ENCODE results near the gene CHRNA7. TPM values are rescaled to one million over a fixed set of nuclear protein-coding genes. Genes with fewer than 3 reads are reported as not detected.

The CHRNA7 gene
- total and polyA plus RNA-seq, 10 of the 15 experiments (the other 5 are each of a cell fraction or from before 2014, with no cell fraction given): 0.06 to 0.15 (median 0.12) TPM; not detected in 7

GRCh38 chr15:31985607-31986006 is 44.7 kb upstream of the CHRNA7 start:
- POLR2A ChIA-PET: no interaction called here
- RAD21 ChIA-PET (ENCODE audit: unreplicated experiment): no interaction called here
- no TSS peak for BruUV-seq (replicated peaks)
- 0% methylated on average over 4 of the region's 4 CpGs for WGBS (ENCODE audit: insufficient coverage, insufficient replicate concordance, low lambda C conversion rate, missing lambda C conversion rate)
- in situ Hi-C loops (cut with MboI) (no loop called here), intact Hi-C loops (cut with micrococcal nuclease; ENCODE audit: unreplicated experiment) (no loop called here)
- H3K4me1 ChIP-seq (ENCODE audit: control insufficient read depth, insufficient read depth, low read length): no peaks in the 10 kb centered on the region
- no peak overlapping the region for H3K9ac ChIP-seq (ENCODE audit: control insufficient read depth, insufficient read depth, low read length)
- no peaks in the 10 kb centered on the region for H3K27me3 ChIP-seq (replicated peaks in 1 of 2; ENCODE audit: control insufficient read depth in 2 of 2, insufficient read depth in 2 of 2, low read length in 1 of 2)
- TF ChIP-seq KLF5 (IDR thresholded peaks at IDR 0.05; ENCODE audit: partially characterized antibody) (no peak), RB1 (IDR thresholded peaks at IDR 0.05; ENCODE audit: borderline replicate concordance) (no peak), SMC3 (IDR thresholded peaks at IDR 0.05; ENCODE audit: borderline replicate concordance, low read length) (no peak), EGR1 (IDR thresholded peaks at IDR 0.05; ENCODE audit: borderline replicate concordance in 1 of 2, low read depth in 2 of 2, low read length in 2 of 2) (no peak), USF2 (IDR thresholded peaks at IDR 0.05; ENCODE audit: borderline replicate concordance, low read depth, low read length) (no peak), USF1 (IDR thresholded peaks at IDR 0.05; ENCODE audit: borderline replicate concordance, extremely low read length, insufficient read depth, low read depth, low read length) (no peak), POU2F2 (IDR thresholded peaks at IDR 0.05; ENCODE audit: borderline replicate concordance, low read depth, low read length) (no peak), PBX3 (IDR thresholded peaks at IDR 0.05; ENCODE audit: insufficient replicate concordance, low read depth, low read length) (no peak), HDAC2 (IDR thresholded peaks at IDR 0.05) (no peak)
- TF ChIP-seq, protein P1, sequence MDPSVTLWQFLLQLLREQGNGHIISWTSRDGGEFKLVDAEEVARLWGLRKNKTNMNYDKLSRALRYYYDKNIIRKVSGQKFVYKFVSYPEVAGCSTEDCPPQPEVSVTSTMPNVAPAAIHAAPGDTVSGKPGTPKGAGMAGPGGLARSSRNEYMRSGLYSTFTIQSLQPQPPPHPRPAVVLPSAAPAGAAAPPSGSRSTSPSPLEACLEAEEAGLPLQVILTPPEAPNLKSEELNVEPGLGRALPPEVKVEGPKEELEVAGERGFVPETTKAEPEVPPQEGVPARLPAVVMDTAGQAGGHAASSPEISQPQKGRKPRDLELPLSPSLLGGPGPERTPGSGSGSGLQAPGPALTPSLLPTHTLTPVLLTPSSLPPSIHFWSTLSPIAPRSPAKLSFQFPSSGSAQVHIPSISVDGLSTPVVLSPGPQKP (IDR thresholded peaks at IDR 0.05; ENCODE audit: low read depth, low read length): no peak
- TF ChIP-seq, protein P2, sequence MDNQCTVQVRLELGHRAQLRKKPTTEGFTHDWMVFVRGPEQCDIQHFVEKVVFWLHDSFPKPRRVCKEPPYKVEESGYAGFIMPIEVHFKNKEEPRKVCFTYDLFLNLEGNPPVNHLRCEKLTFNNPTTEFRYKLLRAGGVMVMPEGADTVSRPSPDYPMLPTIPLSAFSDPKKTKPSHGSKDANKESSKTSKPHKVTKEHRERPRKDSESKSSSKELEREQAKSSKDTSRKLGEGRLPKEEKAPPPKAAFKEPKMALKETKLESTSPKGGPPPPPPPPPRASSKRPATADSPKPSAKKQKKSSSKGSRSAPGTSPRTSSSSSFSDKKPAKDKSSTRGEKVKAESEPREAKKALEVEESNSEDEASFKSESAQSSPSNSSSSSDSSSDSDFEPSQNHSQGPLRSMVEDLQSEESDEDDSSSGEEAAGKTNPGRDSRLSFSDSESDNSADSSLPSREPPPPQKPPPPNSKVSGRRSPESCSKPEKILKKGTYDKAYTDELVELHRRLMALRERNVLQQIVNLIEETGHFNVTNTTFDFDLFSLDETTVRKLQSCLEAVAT (IDR thresholded peaks at IDR 0.05): no peak
- SMC1A ChIA-PET (ENCODE audit: uncharacterized antibody, unreplicated experiment): interaction anchor here (0.6 kb wide), 1 partner anchor 497 kb away, joined by 3 read pairs; no protein-coding TSS in a partner anchor
- no peak overlapping the region for H3K4me2 ChIP-seq (ENCODE audit: control insufficient read depth, insufficient read depth)
- no peak for FAIRE-seq
- no peak for DNase-seq (ENCODE audit: low read depth, low spot score)
- no peak for ATAC-seq
- no peaks in the 10 kb centered on the region for H3K9me3 ChIP-seq (replicated peaks; ENCODE audit: control insufficient read depth, insufficient read depth, low read length)
- CTCF ChIA-PET: interaction anchor here (3.0 kb wide), 1 partner anchor 8 kb away, joined by 9 read pairs; no protein-coding TSS in a partner anchor
- no peak overlapping the region for H3K4me3 ChIP-seq
- no peaks in the 10 kb centered on the region for H3K79me2 ChIP-seq (ENCODE audit: control insufficient read depth, insufficient read depth, low read length)
- no peak overlapping the region for H3K27ac ChIP-seq (ENCODE audit: control insufficient read depth, insufficient read depth)
- no peaks in the 10 kb centered on the region for H3K36me3 ChIP-seq (ENCODE audit: control insufficient read depth in 2 of 2, insufficient read depth in 2 of 2, low read length in 1 of 2)
- no peaks in the 10 kb centered on the region for H4K20me1 ChIP-seq (ENCODE audit: control insufficient read depth, insufficient read depth)
- H2AFZ ChIP-seq (ENCODE audit: control insufficient read depth, low read depth, low read length): no peak overlapping the region

Data from GM12878 (cell line).